Skeletal muscle tissue (tissue), 4 donors: ENCODE results near the gene ST3GAL5. TPM values are rescaled to one million over a fixed set of nuclear protein-coding genes. Genes with fewer than 3 reads are reported as not detected.
"Not testable (repeated sequence)": the region's sequence is repeated elsewhere in the genome, so short reads cannot be mapped to it uniquely, and the experiment has no call there.

Experiments
- H3K27ac ChIP-seq: one replicate; pipeline ENCODE4 v1.7.0; 2013; ENCODE audit warnings: mild to moderate bottlenecking, low read depth, low read length, inconsistent platforms
- H3K27me3 ChIP-seq, 3 donors: one replicate each; pipeline ENCODE4 v1.7.0; 2013; ENCODE audit warnings: low read length in 3 of 3; ENCODE audit not compliant: control insufficient read depth in 3 of 3, insufficient read depth in 3 of 3
- H3K36me3 ChIP-seq, 3 donors: one replicate each; pipeline ENCODE4 v1.7.0; 2013; ENCODE audit warnings: low read length in 3 of 3; ENCODE audit not compliant: control insufficient read depth in 3 of 3, insufficient read depth in 3 of 3
- H3K4me1 ChIP-seq, 3 donors: one replicate each; pipeline ENCODE4 v1.7.0; 2013; ENCODE audit warnings: low read length in 3 of 3, mild to moderate bottlenecking in 3 of 3; ENCODE audit not compliant: control insufficient read depth in 3 of 3, insufficient read depth in 3 of 3
- H3K4me3 ChIP-seq, 3 donors: one replicate each; pipeline ENCODE4 v1.7.0; 2013; ENCODE audit warnings: low read length in 3 of 3
- H3K9ac ChIP-seq, 3 donors: one replicate each; pipeline ENCODE4 v1.7.0; 2013; ENCODE audit warnings: low read length in 3 of 3, mild to moderate bottlenecking in 3 of 3, moderate library complexity in 2 of 3, low read depth in 1 of 3
- H3K9me3 ChIP-seq, 3 donors: one replicate each; pipeline ENCODE4 v1.7.0; 2013; ENCODE audit warnings: low read length in 3 of 3; ENCODE audit not compliant: control insufficient read depth in 3 of 3
- total RNA-seq: library from RNA; depleted of rRNA; stranded (reverse); fragments of >200 nt; gene quantifications from one replicate; pipeline ENCODE4 v1.2.3, GENCODE V29; 2014
- donor health status: Osteomylitis.

Gene ST3GAL5
- total RNA-seq, result 24.5 TPM

- peak within 1 kb of the TSS; percentile 81 for H3K27ac ChIP-seq
- H3K9ac ChIP-seq, result peak within 1 kb of the TSS; percentile 83 to 92 (median 92)
- H3K36me3 ChIP-seq, result no peaks in the 10 kb centered on the region
- peaks cover 26 to 46% (median 34%) of the 10 kb centered on the region in 3 donors for H3K4me1 ChIP-seq
- no peaks in the 10 kb centered on the region for H3K9me3 ChIP-seq
- no peaks in the 10 kb centered on the region for H3K27me3 ChIP-seq
- H3K4me3 ChIP-seq, result peak within 1 kb of the TSS; percentile 86 to 92 (median 91)
These were observed at the start of gene ST3GAL5 for GRCh38 chr2:85888684-85889626. ST3GAL5 (minus strand) TSS chr2:85888990; CDS start chr2:85888905, 85 bp downstream.

GRCh38 chr2:85938456-85938855, 49.7 kb upstream of the ST3GAL5 start:
- Histone ChIP-seq H3K4me3 (no peak overlapping the region), H3K9ac (no peak overlapping the region), H3K27ac (no peak overlapping the region), H3K4me1 (peaks cover 0 to 5% (median 0%) of the 10 kb centered on the region in 3 donors), H3K9me3 (peaks cover 0 to 2% (median 0%) of the 10 kb centered on the region in 3 donors), H3K27me3 (no peaks in the 10 kb centered on the region), H3K36me3 (no peaks in the 10 kb centered on the region)

GRCh38 chr2:85937069-85937439, 48.3 kb upstream of the ST3GAL5 start:
- Histone ChIP-seq H3K4me3 (no peak overlapping the region), H3K27ac (no peak overlapping the region)

GRCh38 chr2:85936421-85937068, 47.8 kb upstream of the ST3GAL5 start:
- Histone ChIP-seq H3K4me1 (peaks cover 0 to 5% (median 0%) of the 10 kb centered on the region in 3 donors), H3K36me3 (no peaks in the 10 kb centered on the region), H3K27ac (no peak overlapping the region), H3K9ac (no peak overlapping the region), H3K4me3 (no peak overlapping the region), H3K9me3 (no peaks in the 10 kb centered on the region), H3K27me3 (no peaks in the 10 kb centered on the region)

More at GRCh38 chr2:85937069-85937439, 48.3 kb upstream of the ST3GAL5 start:
- Histone ChIP-seq H3K4me1 (peaks cover 0 to 5% (median 0%) of the 10 kb centered on the region in 3 donors), H3K27me3 (no peaks in the 10 kb centered on the region), H3K36me3 (no peaks in the 10 kb centered on the region), H3K9me3 (peaks cover 0 to under 1% (median 0%) of the 10 kb centered on the region in 3 donors), H3K9ac (no peak overlapping the region)

- Histone ChIP-seq H3K27ac (no peak overlapping the region), H3K9me3 (no peaks in the 10 kb centered on the region), H3K36me3 (no peaks in the 10 kb centered on the region)
These were observed 47.0 kb upstream of the ST3GAL5 start for GRCh38 chr2:85935746-85936208.

GRCh38 chr2:85935170-85935745, 46.5 kb upstream of the ST3GAL5 start:
- no peak overlapping the region for H3K9ac ChIP-seq
- no peaks in the 10 kb centered on the region for H3K9me3 ChIP-seq
- no peak overlapping the region for H3K27ac ChIP-seq
- H3K27me3 ChIP-seq, result no peaks in the 10 kb centered on the region
- H3K36me3 ChIP-seq, result no peaks in the 10 kb centered on the region
- peaks cover 0 to 5% (median 2%) of the 10 kb centered on the region in 3 donors for H3K4me1 ChIP-seq
- no peak overlapping the region for H3K4me3 ChIP-seq

More at GRCh38 chr2:85935746-85936208, 47.0 kb upstream of the ST3GAL5 start:
- Histone ChIP-seq H3K27me3 (no peaks in the 10 kb centered on the region), H3K4me1 (peaks cover 0 to 5% (median 2%) of the 10 kb centered on the region in 3 donors), H3K4me3 (no peak overlapping the region), H3K9ac (no peak overlapping the region)

- H3K9ac ChIP-seq, result no peak overlapping the region
- no peaks in the 10 kb centered on the region for H3K9me3 ChIP-seq
- no peak overlapping the region for H3K4me3 ChIP-seq
- no peaks in the 10 kb centered on the region for H3K36me3 ChIP-seq
- no peaks in the 10 kb centered on the region for H3K27me3 ChIP-seq
- H3K27ac ChIP-seq, result no peak overlapping the region
- H3K4me1 ChIP-seq, result peaks cover 0 to 5% (median 5%) of the 10 kb centered on the region in 3 donors
These were observed 45.2 kb upstream of the ST3GAL5 start for GRCh38 chr2:85933753-85934594.

- not testable (repeated sequence) for H3K9ac ChIP-seq, H3K27me3 ChIP-seq, H3K4me1 ChIP-seq, H3K27ac ChIP-seq, H3K9me3 ChIP-seq, H3K36me3 ChIP-seq, H3K4me3 ChIP-seq
These were observed 42.4 kb upstream of the ST3GAL5 start for GRCh38 chr2:85931151-85931550.
